K562 (cell line): ENCODE measurements around the gene UTS2R. TPM values are rescaled to one million over a fixed set of nuclear protein-coding genes. Genes with fewer than 3 reads are reported as not detected.
A peak's percentile ranks its signal among the peaks of the same experiment; 100 is the strongest.

Experiments used
- ARNT ChIP-seq, 2 experiments: fragments of 450-650 bp; IDR thresholded peaks; 2 replicates each; pipeline ENCODE4 v1.6.1; 2016; ENCODE audit warnings: mild to moderate bottlenecking in 1 of 2
- DPF2 ChIP-seq: fragments of 450-650 bp; IDR thresholded peaks from 2 replicates; pipeline ENCODE4 v1.6.1; 2016
- E2F1 ChIP-seq: sonication (generic); formaldehyde crosslinking; IDR thresholded peaks from 2 replicates; pipeline ENCODE4 v1.8.1; 2023; ENCODE audit warnings: mild to moderate bottlenecking, missing genetic modification reagents, moderate library complexity
- FOXJ2 ChIP-seq: fragments of 200-800 bp; sonication (Bioruptor generic); IDR thresholded peaks from 2 replicates; pipeline ENCODE4 v1.6.1; 2016; ENCODE audit warnings: missing genetic modification characterization, missing compliant biosample characterization
- GABPA ChIP-seq: fragments of 200-800 bp; sonication (Bioruptor generic); conservative IDR thresholded peaks from 2 replicates; pipeline ENCODE4 v1.6.1; 2016; ENCODE audit warnings: low read depth, missing genetic modification characterization, missing compliant biosample characterization
- HOMEZ ChIP-seq: fragments of 250-450 bp; sonication (Bioruptor Pico); IDR thresholded peaks from 2 replicates; pipeline ENCODE4 v1.4.0; 2020; ENCODE audit warnings: mild to moderate bottlenecking, moderate library complexity
- MECOM ChIP-seq: fragments of 250-450 bp; sonication (Bioruptor Pico); IDR thresholded peaks from 2 replicates; pipeline ENCODE4 v1.8.0; 2022; ENCODE audit warnings: inconsistent platforms
- RAD51 ChIP-seq: fragments of 450-650 bp; IDR thresholded peaks from 2 replicates; pipeline ENCODE4 v1.7.1; 2016; ENCODE audit warnings: low read depth, mild to moderate bottlenecking, borderline replicate concordance
- REST ChIP-seq, 2 experiments: fragments of 450-650 bp; formaldehyde crosslinking in 1 of 2; IDR thresholded peaks; 2 replicates each; pipeline versions ENCODE4 v1.4.0 to v1.6.1; 2014 to 2020; ENCODE audit warnings: mild to moderate bottlenecking in 2 of 2, borderline replicate concordance in 1 of 2, low read depth in 1 of 2
- TOE1 ChIP-seq, 2 experiments: fragments of 450-650 bp in 1 of 2; sonication (generic) in 1 of 2; formaldehyde crosslinking in 1 of 2; IDR thresholded peaks; 2 replicates each; pipeline versions ENCODE4 v1.7.1 to v1.8.0; 2016 to 2022; ENCODE audit warnings: borderline replicate concordance in 2 of 2, mild to moderate bottlenecking in 2 of 2, antibody characterized with exemption in 1 of 2, inconsistent platforms in 1 of 2, low read depth in 1 of 2, missing genetic modification reagents in 1 of 2, moderate library complexity in 1 of 2
- ZNF324 ChIP-seq: fragments of 250-450 bp; sonication (Bioruptor Pico); IDR thresholded peaks from 2 replicates; pipeline ENCODE4 v1.4.0; 2020; ENCODE audit warnings: mild to moderate bottlenecking
- ZNF511 ChIP-seq: sonication (generic); formaldehyde crosslinking; IDR thresholded peaks from 2 replicates; pipeline ENCODE4 v1.8.0; 2022; ENCODE audit warnings: mild to moderate bottlenecking, missing genetic modification reagents
- ZNF583 ChIP-seq: fragments of 250-450 bp; sonication (Bioruptor Pico); IDR thresholded peaks from 2 replicates; pipeline ENCODE4 v1.4.0; 2020
- ZNF668 ChIP-seq: fragments of 250-450 bp; sonication (Bioruptor Pico); IDR thresholded peaks from 2 replicates; pipeline ENCODE4 v1.8.0; 2022; ENCODE audit warnings: mild to moderate bottlenecking, inconsistent platforms
- polyA plus RNA-seq, 8 experiments: library from polyadenylated mRNA; depleted of rRNA in 4 of 8; stranded (reverse) in 5 of 8; unstranded in 3 of 8; fragments of >200 nt; fragmentation: Nextera tagmentation in 2 of 8; fragmentation: Illumina TruSeq in 1 of 8; extraction: Ambion mirVana in 2 of 8; extraction: Trizol in 1 of 8; gene quantifications; 2 replicates each; pipeline versions ENCODE4 v1.2.1 to v1.2.3, GENCODE V29; 2011 to 2014; ENCODE audit warnings: inconsistent platforms in 1 of 8, missing spikeins in 1 of 8
- total RNA-seq, 7 experiments: library from RNA; depleted of rRNA in 6 of 7; stranded (reverse); fragments of >200 nt in 6 of 7; fragmentation: Illumina TruSeq in 2 of 7; extraction: Trizol in 2 of 7; gene quantifications; 2 replicates each; pipeline versions ENCODE4 v1.2.1 to v1.2.3, GENCODE V29; 2011 to 2021; ENCODE audit warnings: low replicate concordance in 1 of 7

Gene UTS2R
- total and polyA plus RNA-seq, 9 of the 15 experiments (the other 6 are each of a cell fraction or from before 2014, with no cell fraction given) = 0.22 TPM; not detected in 8

- no peak for TF ChIP-seq HOMEZ (CRISPR knock-in tag)
- no peak for TF ChIP-seq FOXJ2 (tag)
- TF ChIP-seq ARNT (IDR thresholded peaks at IDR 0.05) = no peak
- TF ChIP-seq RAD51 = no peak
- peak; percentile 17; the same call in 1 of the 2 replicates for TF ChIP-seq ZNF668 (CRISPR knock-in tag)
- TF ChIP-seq MECOM = no peak
- TF ChIP-seq ZNF583 = no peak
- TF ChIP-seq ZNF511 = peak; percentile 96
- TF ChIP-seq GABPA (tag) = no peak
- 0 out of 2 replicates have a peak, but pooled peaks have one; percentile 28 for TF ChIP-seq DPF2
- TF ChIP-seq REST (IDR thresholded peaks at IDR 0.05; ENCODE audit: borderline replicate concordance) = peak; percentile 28; the same call in 1 of the 2 replicates
- no peak for TF ChIP-seq REST (CRISPR knock-in tag; IDR thresholded peaks at IDR 0.05; ENCODE audit: low read depth)
- no peak for TF ChIP-seq ZNF324 (CRISPR knock-in tag)
- peak; percentile 53; the same call in 1 of the 2 replicates for TF ChIP-seq TOE1 (IDR thresholded peaks at IDR 0.05; ENCODE audit: borderline replicate concordance)
- 0 out of 2 replicates have a peak, but pooled peaks have one; percentile 31 for TF ChIP-seq TOE1 (CRISPR knock-in tag; IDR thresholded peaks at IDR 0.05; ENCODE audit: borderline replicate concordance, low read depth)
- TF ChIP-seq E2F1 (CRISPR knock-in tag) = peak; percentile 51; the same call in 1 of the 2 replicates
These were observed 12.9 kb upstream of the UTS2R start, which contains the start of gene TEX19 (continued) for GRCh38 chr17:82358465-82359350.
